ENCODE results near the gene NEO1.

NEO1 gene

GRCh38 chr15:73010154-73011152 is 41.8 kb upstream of the NEO1 start:
- no peak for TF ChIP-seq CTCF (IDR thresholded peaks at IDR 0.05; ENCODE audit: control insufficient read depth, extremely low read depth, insufficient read depth)
- no peak for DNase-seq (ENCODE audit: low read depth)
- no peak overlapping the region for H3K4me3 ChIP-seq (ENCODE audit: low read depth, low read length)

DNA sequence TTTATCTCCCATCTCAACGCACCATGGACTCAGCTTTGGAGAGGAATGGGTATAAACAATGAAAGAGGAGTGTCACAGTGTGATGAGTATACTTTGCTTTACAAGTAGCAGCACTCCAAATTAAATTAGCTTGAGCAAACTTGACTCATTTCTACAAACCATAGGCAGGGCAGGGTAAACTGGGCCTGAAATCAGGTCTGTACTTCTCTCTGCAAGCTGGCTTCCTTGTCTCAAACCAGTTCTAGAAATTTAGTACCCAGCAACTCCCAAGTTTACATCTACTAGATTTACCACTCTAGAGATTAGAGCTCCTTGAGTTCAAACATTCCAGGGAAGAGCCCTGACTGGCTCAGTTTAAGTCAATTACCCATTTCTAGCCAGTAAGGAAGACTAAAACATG is 37.4 kb upstream of the NEO1 start:
- no peak for DNase-seq (ENCODE audit: low read depth)
- no peak for TF ChIP-seq CTCF (IDR thresholded peaks at IDR 0.05; ENCODE audit: control insufficient read depth, extremely low read depth, insufficient read depth)
- no peak overlapping the region for H3K4me3 ChIP-seq (ENCODE audit: low read depth, low read length)

GRCh38 chr15:73015493-73015892 is 36.8 kb upstream of the NEO1 start:
- TF ChIP-seq CTCF (IDR thresholded peaks at IDR 0.05; ENCODE audit: control insufficient read depth, extremely low read depth, insufficient read depth), result 0 out of 2 replicates have a peak, but pooled peaks have one; percentile 3
- DNase-seq (ENCODE audit: low read depth), result no peak

GRCh38 chr15:73017987-73018386 is 34.3 kb upstream of the NEO1 start:
- TF ChIP-seq CTCF (IDR thresholded peaks at IDR 0.05; ENCODE audit: control insufficient read depth, extremely low read depth, insufficient read depth), result no peak
- H3K4me3 ChIP-seq (ENCODE audit: low read depth, low read length), result no peak overlapping the region
- no peak for DNase-seq (ENCODE audit: low read depth)

More at GRCh38 chr15:73015493-73015892, 36.8 kb upstream of the NEO1 start:
- no peak overlapping the region for H3K4me3 ChIP-seq (ENCODE audit: low read depth, low read length)

DNA sequence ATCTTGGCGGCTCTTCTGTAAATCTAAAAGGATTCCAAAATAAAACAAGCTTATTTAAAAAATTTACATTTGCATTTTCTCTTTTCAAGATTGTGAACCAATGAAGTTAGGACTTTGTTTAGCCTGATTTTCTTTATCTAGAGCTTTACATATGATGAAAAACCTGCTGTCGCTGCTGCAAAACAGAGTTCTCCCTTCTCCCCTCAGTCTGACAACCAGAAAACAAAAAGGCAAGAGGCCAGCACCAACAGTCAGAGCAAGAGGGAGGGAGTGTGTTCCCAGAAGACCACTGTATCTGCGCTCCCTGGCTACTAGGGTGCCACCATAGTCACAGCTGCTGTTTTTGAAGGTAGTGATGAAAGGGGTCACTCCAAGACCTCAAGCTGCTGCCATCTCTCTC is 33.1 kb upstream of the NEO1 start:
- DNase-seq (ENCODE audit: low read depth), result no peak
- TF ChIP-seq CTCF (IDR thresholded peaks at IDR 0.05; ENCODE audit: control insufficient read depth, extremely low read depth, insufficient read depth), result no peak
- no peak overlapping the region for H3K4me3 ChIP-seq (ENCODE audit: low read depth, low read length)

- H3K4me3 ChIP-seq (ENCODE audit: low read depth, low read length), result no peak overlapping the region
- no peak for TF ChIP-seq CTCF (IDR thresholded peaks at IDR 0.05; ENCODE audit: control insufficient read depth, extremely low read depth, insufficient read depth)
- DNase-seq (ENCODE audit: low read depth), result no peak
These were observed 32.6 kb upstream of the NEO1 start for GRCh38 chr15:73019601-73020146.

All from LNCaP clone FGC (cell line).